ENCODE results near the gene L3MBTL1. TPM values are rescaled to one million over a fixed set of nuclear protein-coding genes. Genes with fewer than 3 reads are reported as not detected.

L3MBTL1 gene
- 3.1 to 7.7 TPM (median 5.0 TPM) in 3 replicates for polyA plus RNA-seq
- 2.1 TPM for polyA plus RNA-seq (2011; ENCODE audit: low read depth)
- polyA plus RNA-seq (2011; cell fraction: cytosol; rRNA removed), result 1.2 and 1.8 TPM in 2 replicates
- polyA plus RNA-seq (2011; cell fraction: nucleus; rRNA removed), result 35.7 and 49.9 TPM in 2 replicates
- 2.0 and 3.9 TPM in 2 replicates for polyA plus RNA-seq (2012; ENCODE audit: low replicate concordance)
- polyA minus RNA-seq, result 3.7 to 9.5 TPM (median 7.4 TPM) in 3 replicates
- polyA minus RNA-seq (2011; cell fraction: cytosol; rRNA and poly(A)+ RNA removed), result 0.96 TPM
- polyA minus RNA-seq (2011; cell fraction: nucleus; rRNA and poly(A)+ RNA removed), result 9.9 and 17.5 TPM in 2 replicates

- Histone ChIP-seq H4K20me1 (ENCODE audit: control insufficient read depth, extremely low read depth, insufficient read depth, low read length) (no peaks in the 10 kb centered on the region), H3K27me3 (ENCODE audit: control insufficient read depth, extremely low read depth, insufficient read depth, low read length) (peaks cover 7% of the 10 kb centered on the region), H3K9me3 (ENCODE audit: control insufficient read depth, low read depth, low read length) (no peaks in the 10 kb centered on the region), H3K4me1 (ENCODE audit: control insufficient read depth, extremely low read depth, insufficient read depth, low read length) (no peaks in the 10 kb centered on the region), H3K9me1 (ENCODE audit: control insufficient read depth, extremely low read depth, insufficient read depth, low read length) (no peaks in the 10 kb centered on the region), H3K4me2 (ENCODE audit: control insufficient read depth, extremely low read depth, insufficient read depth, low read depth, low read length) (peak within 1 kb of the TSS; percentile 62), H3K79me2 (ENCODE audit: control insufficient read depth, insufficient read depth, low read length) (no peaks in the 10 kb centered on the region), H3K9ac (ENCODE audit: control insufficient read depth, extremely low read depth, insufficient read depth, low read length) (peak within 1 kb of the TSS; percentile 53), H3K36me3 (ENCODE audit: control insufficient read depth in 2 of 2, extremely low read depth in 1 of 2, insufficient read depth in 2 of 2, low read length in 2 of 2) (no peaks in the 10 kb centered on the region), H3K4me3 (ENCODE audit: control insufficient read depth in 2 of 3, extremely low read depth in 1 of 3, insufficient read depth in 2 of 3, low read depth in 1 of 3, low read length in 3 of 3) (peak within 1 kb of the TSS; percentile 60 to 89 (median 65)), H3K27ac (ENCODE audit: control insufficient read depth, insufficient read depth, low read length) (no peak within 1 kb of the TSS), H2AFZ (ENCODE audit: control insufficient read depth, low read length) (peak within 1 kb of the TSS; percentile 83)
- FAIRE-seq (no peak), DNase-seq (ENCODE audit: low read depth, low spot score) (no peak)
- TF ChIP-seq CTCF (optimal IDR thresholded peaks at IDR 0.05 in 1 of 3, IDR thresholded peaks at IDR 0.05 in 1 of 3, conservative IDR thresholded peaks at IDR 0.05 in 1 of 3; ENCODE audit: extremely low read depth in 1 of 3, insufficient read depth in 2 of 3, low read length in 3 of 3), result peak in 1 of 3 experiments; percentile 11
- no peak for TF ChIP-seq EZH2 (IDR thresholded peaks at IDR 0.05; ENCODE audit: low read length)
- dilution Hi-C loops (cut with MboI; ENCODE audit: extremely low pct_ligation_motif_present, low sequenced_read_pairs), result no loop called here
Measured at GRCh38 chr20:43507150-43508080, at the start of gene L3MBTL1. L3MBTL1 (plus strand) TSS chr20:43507697; CDS start chr20:43513504, 5,807 bp downstream.

GRCh38 chr20:43458422-43458924, 49.0 kb upstream of the L3MBTL1 start:
- H3K4me1 ChIP-seq (ENCODE audit: control insufficient read depth, extremely low read depth, insufficient read depth, low read length), result peaks cover 13% of the 10 kb centered on the region
- no peak for FAIRE-seq

More at GRCh38 chr20:43458422-43458924, 49.0 kb upstream of the L3MBTL1 start:
- DNase-seq (ENCODE audit: low read depth, low spot score), result no peak
- dilution Hi-C loops (cut with MboI; ENCODE audit: extremely low pct_ligation_motif_present, low sequenced_read_pairs), result no loop called here
- peak overlapping the region; percentile 72 to 97 (median 93) for H3K4me3 ChIP-seq (ENCODE audit: control insufficient read depth in 2 of 3, extremely low read depth in 1 of 3, insufficient read depth in 2 of 3, low read depth in 1 of 3, low read length in 3 of 3)
- peaks cover 6% of the 10 kb centered on the region for H3K9me1 ChIP-seq (ENCODE audit: control insufficient read depth, extremely low read depth, insufficient read depth, low read length)
- H4K20me1 ChIP-seq (ENCODE audit: control insufficient read depth, extremely low read depth, insufficient read depth, low read length), result peaks cover 20% of the 10 kb centered on the region
- H3K9me3 ChIP-seq (ENCODE audit: control insufficient read depth, low read depth, low read length), result no peaks in the 10 kb centered on the region
- H3K4me2 ChIP-seq (ENCODE audit: control insufficient read depth, extremely low read depth, insufficient read depth, low read depth, low read length), result peak overlapping the region; percentile 99
- H3K9ac ChIP-seq (ENCODE audit: control insufficient read depth, extremely low read depth, insufficient read depth, low read length), result peak overlapping the region; percentile 100
- H3K27ac ChIP-seq (ENCODE audit: control insufficient read depth, insufficient read depth, low read length), result peak overlapping the region; percentile 97
- peaks cover 51% of the 10 kb centered on the region for H3K79me2 ChIP-seq (ENCODE audit: control insufficient read depth, insufficient read depth, low read length)
- H3K36me3 ChIP-seq (ENCODE audit: control insufficient read depth in 2 of 2, extremely low read depth in 1 of 2, insufficient read depth in 2 of 2, low read length in 2 of 2), result peaks cover 20 to 35% of the 10 kb centered on the region in 2 experiments
- H3K27me3 ChIP-seq (ENCODE audit: control insufficient read depth, extremely low read depth, insufficient read depth, low read length), result no peaks in the 10 kb centered on the region
- no peak overlapping the region for H2AFZ ChIP-seq (ENCODE audit: control insufficient read depth, low read length)
- TF ChIP-seq CTCF (optimal IDR thresholded peaks at IDR 0.05 in 1 of 3, IDR thresholded peaks at IDR 0.05 in 1 of 3, conservative IDR thresholded peaks at IDR 0.05 in 1 of 3; ENCODE audit: extremely low read depth in 1 of 3, insufficient read depth in 2 of 3, low read length in 3 of 3) (no peak), EZH2 (IDR thresholded peaks at IDR 0.05; ENCODE audit: low read length) (no peak)

Data from keratinocyte (primary cell).